HL-60 (cell line): ENCODE measurements around the gene SUFU.

Experiments
- GABPA ChIP-seq: IDR thresholded peaks from 2 replicates; pipeline ENCODE4 v1.6.1; 2012; ENCODE audit warnings: low read depth
- POLR2AphosphoS5 ChIP-seq: IDR thresholded peaks from 2 replicates; pipeline ENCODE4 v1.6.1; 2012; ENCODE audit warnings: low read depth
- SPI1 ChIP-seq: IDR thresholded peaks from 2 replicates; pipeline ENCODE4 v1.6.1; 2012; ENCODE audit warnings: low read depth, mild to moderate bottlenecking, borderline replicate concordance
- TF ChIP-seq, protein P1 (sequence below): IDR thresholded peaks from one replicate; pipeline ENCODE4 v1.5.1; 2011; ENCODE audit warnings: low read length, control low read depth, inconsistent platforms; ENCODE audit not compliant: insufficient read depth
- TF ChIP-seq, protein P2 (sequence below): IDR thresholded peaks from 2 replicates; pipeline ENCODE4 v1.6.1; 2012; ENCODE audit warnings: low read depth; ENCODE audit not compliant: insufficient replicate concordance

DNA sequence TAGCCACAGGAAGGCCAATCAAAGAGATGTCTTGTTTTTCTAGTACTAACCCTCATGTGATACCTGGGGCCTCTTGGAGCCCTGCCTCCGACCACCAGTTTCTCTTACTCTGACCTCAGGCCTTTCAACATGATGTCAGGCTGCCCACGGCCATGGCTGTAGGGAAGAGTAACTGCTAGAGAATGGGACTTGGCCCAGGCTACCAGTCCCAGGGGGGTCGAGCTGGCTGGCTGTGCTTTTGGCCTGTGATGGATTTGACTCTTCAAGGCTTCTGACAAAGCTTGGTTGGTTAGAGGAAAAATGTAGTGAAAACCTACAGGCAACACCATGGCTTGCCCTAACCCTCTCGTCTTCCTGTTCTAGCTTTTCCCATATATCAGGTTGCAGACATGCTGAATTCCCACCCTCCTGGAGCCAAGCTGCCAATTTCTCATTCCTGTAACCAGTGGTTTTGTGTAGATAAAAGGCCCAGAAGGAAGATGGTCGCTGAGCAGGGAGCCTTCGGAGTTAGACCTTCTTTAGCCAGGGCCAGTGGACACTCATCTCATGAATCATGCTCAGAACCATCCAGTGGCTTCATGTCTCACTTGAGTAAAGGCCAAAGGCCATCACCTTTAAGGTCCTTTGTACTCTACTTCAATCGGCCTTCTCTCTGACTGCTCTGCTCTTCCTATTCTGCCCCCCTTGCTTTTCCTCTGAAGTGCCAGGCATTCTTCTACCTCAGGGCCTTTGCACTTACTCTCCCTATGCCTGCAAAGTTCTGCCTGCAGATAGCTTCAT, 19.7 kb downstream of the SUFU start:
- TF ChIP-seq, protein P1, sequence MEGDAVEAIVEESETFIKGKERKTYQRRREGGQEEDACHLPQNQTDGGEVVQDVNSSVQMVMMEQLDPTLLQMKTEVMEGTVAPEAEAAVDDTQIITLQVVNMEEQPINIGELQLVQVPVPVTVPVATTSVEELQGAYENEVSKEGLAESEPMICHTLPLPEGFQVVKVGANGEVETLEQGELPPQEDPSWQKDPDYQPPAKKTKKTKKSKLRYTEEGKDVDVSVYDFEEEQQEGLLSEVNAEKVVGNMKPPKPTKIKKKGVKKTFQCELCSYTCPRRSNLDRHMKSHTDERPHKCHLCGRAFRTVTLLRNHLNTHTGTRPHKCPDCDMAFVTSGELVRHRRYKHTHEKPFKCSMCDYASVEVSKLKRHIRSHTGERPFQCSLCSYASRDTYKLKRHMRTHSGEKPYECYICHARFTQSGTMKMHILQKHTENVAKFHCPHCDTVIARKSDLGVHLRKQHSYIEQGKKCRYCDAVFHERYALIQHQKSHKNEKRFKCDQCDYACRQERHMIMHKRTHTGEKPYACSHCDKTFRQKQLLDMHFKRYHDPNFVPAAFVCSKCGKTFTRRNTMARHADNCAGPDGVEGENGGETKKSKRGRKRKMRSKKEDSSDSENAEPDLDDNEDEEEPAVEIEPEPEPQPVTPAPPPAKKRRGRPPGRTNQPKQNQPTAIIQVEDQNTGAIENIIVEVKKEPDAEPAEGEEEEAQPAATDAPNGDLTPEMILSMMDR = no peak
- TF ChIP-seq, protein P2, sequence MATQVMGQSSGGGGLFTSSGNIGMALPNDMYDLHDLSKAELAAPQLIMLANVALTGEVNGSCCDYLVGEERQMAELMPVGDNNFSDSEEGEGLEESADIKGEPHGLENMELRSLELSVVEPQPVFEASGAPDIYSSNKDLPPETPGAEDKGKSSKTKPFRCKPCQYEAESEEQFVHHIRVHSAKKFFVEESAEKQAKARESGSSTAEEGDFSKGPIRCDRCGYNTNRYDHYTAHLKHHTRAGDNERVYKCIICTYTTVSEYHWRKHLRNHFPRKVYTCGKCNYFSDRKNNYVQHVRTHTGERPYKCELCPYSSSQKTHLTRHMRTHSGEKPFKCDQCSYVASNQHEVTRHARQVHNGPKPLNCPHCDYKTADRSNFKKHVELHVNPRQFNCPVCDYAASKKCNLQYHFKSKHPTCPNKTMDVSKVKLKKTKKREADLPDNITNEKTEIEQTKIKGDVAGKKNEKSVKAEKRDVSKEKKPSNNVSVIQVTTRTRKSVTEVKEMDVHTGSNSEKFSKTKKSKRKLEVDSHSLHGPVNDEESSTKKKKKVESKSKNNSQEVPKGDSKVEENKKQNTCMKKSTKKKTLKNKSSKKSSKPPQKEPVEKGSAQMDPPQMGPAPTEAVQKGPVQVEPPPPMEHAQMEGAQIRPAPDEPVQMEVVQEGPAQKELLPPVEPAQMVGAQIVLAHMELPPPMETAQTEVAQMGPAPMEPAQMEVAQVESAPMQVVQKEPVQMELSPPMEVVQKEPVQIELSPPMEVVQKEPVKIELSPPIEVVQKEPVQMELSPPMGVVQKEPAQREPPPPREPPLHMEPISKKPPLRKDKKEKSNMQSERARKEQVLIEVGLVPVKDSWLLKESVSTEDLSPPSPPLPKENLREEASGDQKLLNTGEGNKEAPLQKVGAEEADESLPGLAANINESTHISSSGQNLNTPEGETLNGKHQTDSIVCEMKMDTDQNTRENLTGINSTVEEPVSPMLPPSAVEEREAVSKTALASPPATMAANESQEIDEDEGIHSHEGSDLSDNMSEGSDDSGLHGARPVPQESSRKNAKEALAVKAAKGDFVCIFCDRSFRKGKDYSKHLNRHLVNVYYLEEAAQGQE = no peak
- TF ChIP-seq POLR2AphosphoS5 (no peak), GABPA (no peak), SPI1 (no peak)
